Esophagus muscularis mucosa (tissue), 4 donors: ENCODE data around the gene SEC14L1.

Experiments used
- EP300 ChIP-seq: sonication (generic); formaldehyde crosslinking; IDR thresholded peaks from one replicate; pipeline ENCODE4 v1.6.1; 2017; ENCODE audit warnings: antibody characterized with exemption
- POLR2A ChIP-seq: fragments of 450-650 bp; IDR thresholded peaks from one replicate; pipeline ENCODE4 v1.6.1; 2017; ENCODE audit warnings: antibody characterized with exemption, moderate library complexity, mild to moderate bottlenecking, low read depth
- POLR2AphosphoS5 ChIP-seq, 2 donors: sonication (generic); formaldehyde crosslinking; IDR thresholded peaks; one replicate each; pipeline ENCODE4 v1.6.1; 2017; ENCODE audit warnings: antibody characterized with exemption in 2 of 2
- TF ChIP-seq, protein P1 (sequence below), 3 experiments: fragments of 200-600 bp in 2 of 3; fragments of 450-650 bp in 1 of 3; sonication (generic) in 2 of 3; IDR thresholded peaks; one replicate each; pipeline ENCODE4 v1.5.1; 2017 to 2019; ENCODE audit warnings: antibody characterized with exemption in 3 of 3, mild to moderate bottlenecking in 2 of 3, moderate library complexity in 1 of 3

DNA sequence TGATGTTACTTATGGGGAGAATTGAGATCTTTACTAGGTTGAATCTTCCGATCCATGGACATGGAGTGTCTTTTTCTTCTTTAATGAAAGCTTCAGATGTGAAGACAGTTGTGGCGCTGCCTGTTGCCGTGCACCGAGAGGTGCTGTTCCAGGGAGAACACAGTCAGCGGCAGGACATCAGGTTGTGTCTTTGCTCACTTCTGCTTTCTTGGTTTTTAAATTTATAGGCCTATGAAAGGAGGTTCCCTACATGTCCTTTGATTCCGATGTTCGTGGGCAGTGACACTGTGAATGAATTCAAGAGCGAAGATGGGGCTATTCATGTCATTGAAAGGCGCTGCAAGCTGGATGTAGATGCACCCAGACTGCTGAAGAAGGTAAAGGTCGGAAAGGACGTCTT, 49.8 kb downstream of the SEC14L1 start:
- TF ChIP-seq, protein P1, sequence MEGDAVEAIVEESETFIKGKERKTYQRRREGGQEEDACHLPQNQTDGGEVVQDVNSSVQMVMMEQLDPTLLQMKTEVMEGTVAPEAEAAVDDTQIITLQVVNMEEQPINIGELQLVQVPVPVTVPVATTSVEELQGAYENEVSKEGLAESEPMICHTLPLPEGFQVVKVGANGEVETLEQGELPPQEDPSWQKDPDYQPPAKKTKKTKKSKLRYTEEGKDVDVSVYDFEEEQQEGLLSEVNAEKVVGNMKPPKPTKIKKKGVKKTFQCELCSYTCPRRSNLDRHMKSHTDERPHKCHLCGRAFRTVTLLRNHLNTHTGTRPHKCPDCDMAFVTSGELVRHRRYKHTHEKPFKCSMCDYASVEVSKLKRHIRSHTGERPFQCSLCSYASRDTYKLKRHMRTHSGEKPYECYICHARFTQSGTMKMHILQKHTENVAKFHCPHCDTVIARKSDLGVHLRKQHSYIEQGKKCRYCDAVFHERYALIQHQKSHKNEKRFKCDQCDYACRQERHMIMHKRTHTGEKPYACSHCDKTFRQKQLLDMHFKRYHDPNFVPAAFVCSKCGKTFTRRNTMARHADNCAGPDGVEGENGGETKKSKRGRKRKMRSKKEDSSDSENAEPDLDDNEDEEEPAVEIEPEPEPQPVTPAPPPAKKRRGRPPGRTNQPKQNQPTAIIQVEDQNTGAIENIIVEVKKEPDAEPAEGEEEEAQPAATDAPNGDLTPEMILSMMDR (IDR thresholded peaks at IDR 0.05), result no peak
- no peak for TF ChIP-seq POLR2A
- TF ChIP-seq EP300, result no peak
- TF ChIP-seq POLR2AphosphoS5 (IDR thresholded peaks at IDR 0.05), result no peak
